ENCODE measurements around the gene DDX25. TPM values are rescaled to one million over a fixed set of nuclear protein-coding genes. Genes with fewer than 3 reads are reported as not detected.

DDX25 gene
- total and polyA plus RNA-seq, 2 donors, result 0.80 to 1.1 TPM

DNA sequence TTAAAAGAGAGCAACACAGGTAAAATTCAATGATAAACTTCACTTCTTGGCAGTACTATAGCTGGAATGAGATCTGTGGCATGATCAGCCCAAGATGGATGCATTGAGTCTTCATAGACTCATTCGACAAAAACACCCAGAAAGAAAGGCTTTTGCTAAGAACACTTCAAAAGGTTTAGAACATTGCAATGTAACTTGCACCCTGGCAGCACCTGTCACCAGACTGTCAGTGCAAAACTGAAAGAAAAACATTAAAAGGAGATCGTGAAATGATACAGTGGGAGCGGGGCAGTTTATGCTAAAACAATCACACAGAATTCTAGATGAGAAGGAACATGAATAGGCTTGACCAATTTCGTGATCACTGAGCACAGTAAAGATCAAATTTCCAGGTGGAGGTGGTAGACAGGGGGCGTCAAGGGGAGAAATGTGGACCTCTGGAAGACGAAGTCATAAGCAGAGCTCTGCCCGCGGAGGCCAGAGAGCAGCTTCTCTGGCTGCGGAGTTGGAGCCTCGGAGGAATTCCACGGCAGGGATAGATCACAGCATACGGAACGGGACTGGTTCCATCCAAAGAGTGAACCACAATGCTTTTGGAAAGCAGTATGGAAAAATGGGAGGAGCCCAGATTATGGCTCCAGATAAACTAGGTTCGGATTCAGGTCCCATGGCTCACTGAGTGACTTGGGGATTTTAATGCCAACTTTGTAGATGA is 53.5 kb downstream of the DDX25 start:
- Histone ChIP-seq H3K4me3 (ENCODE audit: low read length in 2 of 2) (peak overlapping the region; percentile 11 to 29), H3K36me3 (ENCODE audit: control insufficient read depth in 2 of 2, insufficient read depth in 2 of 2, low read length in 1 of 2) (no peaks in the 10 kb centered on the region), H3K27me3 (ENCODE audit: control insufficient read depth in 2 of 2, insufficient read depth in 1 of 2, low read length in 1 of 2) (no peaks in the 10 kb centered on the region), H3K4me1 (ENCODE audit: control insufficient read depth in 2 of 2, insufficient read depth in 2 of 2, low read length in 2 of 2) (peaks cover 0 to 25% of the 10 kb centered on the region in 2 donors), H3K27ac (ENCODE audit: low read depth in 1 of 2, low read length in 1 of 2) (peak overlapping the region; percentile 55 to 75), H3K9me3 (ENCODE audit: control insufficient read depth in 2 of 2, insufficient read depth in 1 of 2, low read length in 1 of 2) (no peaks in the 10 kb centered on the region)
- peak in 8 of 9 donors; percentile 7 to 52 (median 26) for DNase-seq (ENCODE audit: low read depth in 6 of 9, low spot score in 9 of 9)
- 77% methylated on average over 14 of the region's 14 CpGs for WGBS

DNA sequence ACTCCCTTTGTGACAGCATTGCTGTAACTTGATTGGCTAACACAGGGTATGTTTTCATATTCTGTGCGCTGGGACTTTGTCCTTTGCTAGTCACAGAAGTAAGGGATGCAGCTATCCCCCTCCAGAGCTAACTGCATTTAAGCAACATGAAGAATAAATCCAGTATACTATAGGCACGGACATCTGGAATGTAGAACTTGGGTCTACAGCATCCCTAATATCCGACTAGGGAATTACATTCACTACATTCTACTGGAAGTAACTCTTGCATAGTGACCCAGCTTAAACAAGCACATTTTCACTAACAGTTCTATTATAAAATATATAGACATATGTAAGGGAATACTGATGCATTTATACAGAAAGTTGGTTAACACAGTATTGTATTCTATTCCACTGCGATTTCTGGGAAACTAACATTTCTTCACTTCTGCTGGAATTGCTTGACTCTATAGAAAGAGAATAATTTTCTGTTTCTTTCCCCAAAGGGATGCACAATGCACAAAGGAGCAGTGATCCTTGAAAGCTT is 54.6 kb downstream of the DDX25 start:
- DNase-seq (ENCODE audit: low read depth in 6 of 9, low spot score in 9 of 9), result no peak
- Histone ChIP-seq H3K4me3 (ENCODE audit: low read length in 2 of 2) (no peak overlapping the region), H3K27ac (ENCODE audit: low read depth in 1 of 2, low read length in 1 of 2) (no peak overlapping the region), H3K9me3 (ENCODE audit: control insufficient read depth in 2 of 2, insufficient read depth in 1 of 2, low read length in 1 of 2) (no peaks in the 10 kb centered on the region), H3K36me3 (ENCODE audit: control insufficient read depth in 2 of 2, insufficient read depth in 2 of 2, low read length in 1 of 2) (no peaks in the 10 kb centered on the region), H3K27me3 (ENCODE audit: control insufficient read depth in 2 of 2, insufficient read depth in 1 of 2, low read length in 1 of 2) (no peaks in the 10 kb centered on the region), H3K4me1 (ENCODE audit: control insufficient read depth in 2 of 2, insufficient read depth in 2 of 2, low read length in 2 of 2) (peaks cover 0 to 25% of the 10 kb centered on the region in 2 donors)
- 96% methylated on average over 4 of the region's 4 CpGs for WGBS

DNA sequence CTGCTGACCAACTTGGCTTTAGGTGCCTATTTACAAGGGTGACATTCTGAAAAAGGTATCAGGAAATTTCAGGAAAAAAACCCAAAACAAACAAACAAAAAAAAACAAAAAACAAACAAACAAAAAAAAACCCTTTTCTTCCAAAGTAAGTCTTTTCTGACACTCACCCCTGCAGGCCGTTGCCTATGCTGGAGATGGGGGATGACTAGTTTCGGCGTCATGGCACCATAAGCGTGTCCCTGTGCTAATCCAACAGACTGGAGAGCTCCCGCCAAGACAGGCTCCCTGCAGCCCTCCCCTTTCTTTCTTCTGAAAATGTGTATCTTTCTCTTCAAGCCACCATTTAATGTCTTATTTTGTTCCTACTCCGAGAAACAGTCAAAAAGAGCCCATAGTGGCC is 55.2 kb downstream of the DDX25 start:
- Histone ChIP-seq H3K4me1 (ENCODE audit: control insufficient read depth in 2 of 2, insufficient read depth in 2 of 2, low read length in 2 of 2) (peaks cover 0 to 25% of the 10 kb centered on the region in 2 donors), H3K27ac (ENCODE audit: low read depth in 1 of 2, low read length in 1 of 2) (no peak overlapping the region), H3K4me3 (ENCODE audit: low read length in 2 of 2) (no peak overlapping the region), H3K36me3 (ENCODE audit: control insufficient read depth in 2 of 2, insufficient read depth in 2 of 2, low read length in 1 of 2) (no peaks in the 10 kb centered on the region), H3K27me3 (ENCODE audit: control insufficient read depth in 2 of 2, insufficient read depth in 1 of 2, low read length in 1 of 2) (no peaks in the 10 kb centered on the region), H3K9me3 (ENCODE audit: control insufficient read depth in 2 of 2, insufficient read depth in 1 of 2, low read length in 1 of 2) (no peaks in the 10 kb centered on the region)
- no peak for DNase-seq (ENCODE audit: low read depth in 6 of 9, low spot score in 9 of 9)
- WGBS, result 95% methylated on average over 6 of the region's 6 CpGs

DNA sequence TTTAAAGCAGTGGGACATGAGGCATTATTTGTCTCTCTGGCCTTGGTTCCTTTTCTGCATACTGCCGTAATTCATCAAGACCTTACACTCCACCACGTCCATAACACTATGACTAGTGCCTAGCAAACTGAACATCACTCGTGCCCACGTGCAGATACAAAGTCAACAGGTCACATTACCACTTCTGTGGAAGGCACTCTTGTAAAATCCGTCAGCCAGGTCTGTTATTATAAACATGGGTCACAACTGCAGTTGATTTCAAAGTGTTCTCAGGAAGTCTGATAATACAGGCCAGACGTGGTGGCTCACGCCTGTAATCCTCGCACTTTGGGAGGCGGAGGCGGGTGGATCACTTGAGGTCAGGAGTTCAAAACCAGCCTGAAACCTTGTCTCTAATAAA is 55.6 kb downstream of the DDX25 start:
- Histone ChIP-seq H3K27ac (ENCODE audit: low read depth in 1 of 2, low read length in 1 of 2) (no peak overlapping the region), H3K4me1 (ENCODE audit: control insufficient read depth in 2 of 2, insufficient read depth in 2 of 2, low read length in 2 of 2) (peaks cover 0 to 25% of the 10 kb centered on the region in 2 donors), H3K27me3 (ENCODE audit: control insufficient read depth in 2 of 2, insufficient read depth in 1 of 2, low read length in 1 of 2) (no peaks in the 10 kb centered on the region), H3K4me3 (ENCODE audit: low read length in 2 of 2) (no peak overlapping the region), H3K9me3 (ENCODE audit: control insufficient read depth in 2 of 2, insufficient read depth in 1 of 2, low read length in 1 of 2) (no peaks in the 10 kb centered on the region), H3K36me3 (ENCODE audit: control insufficient read depth in 2 of 2, insufficient read depth in 2 of 2, low read length in 1 of 2) (no peaks in the 10 kb centered on the region)
- 94% methylated on average over 10 of the region's 10 CpGs for WGBS
- DNase-seq (ENCODE audit: low read depth in 6 of 9, low spot score in 9 of 9), result no peak

DNA sequence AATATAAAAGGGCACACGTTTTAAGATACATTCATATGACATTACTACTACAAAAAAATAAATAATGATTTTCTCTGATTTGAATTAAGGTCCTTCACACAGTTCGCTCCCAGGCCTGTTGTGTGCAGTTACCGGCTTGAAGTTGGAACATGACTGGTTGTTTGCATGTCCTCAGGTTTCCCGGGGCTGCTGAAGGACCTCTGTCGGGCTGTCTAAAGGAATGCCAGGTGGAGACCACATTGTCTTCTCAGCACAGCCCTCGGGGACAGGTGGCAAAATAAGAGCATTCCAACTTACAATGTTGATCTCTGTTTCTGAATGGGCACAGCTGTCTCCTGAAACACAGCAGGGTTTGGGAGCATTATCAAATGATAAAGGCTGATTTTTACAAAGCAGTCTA is 56.5 kb downstream of the DDX25 start:
- no peaks in the 10 kb centered on the region for H3K9me3 ChIP-seq (ENCODE audit: control insufficient read depth in 2 of 2, insufficient read depth in 1 of 2, low read length in 1 of 2)
- peaks cover 0 to 22% of the 10 kb centered on the region in 2 donors for H3K4me1 ChIP-seq (ENCODE audit: control insufficient read depth in 2 of 2, insufficient read depth in 2 of 2, low read length in 2 of 2)
- no peaks in the 10 kb centered on the region for H3K27me3 ChIP-seq (ENCODE audit: control insufficient read depth in 2 of 2, insufficient read depth in 1 of 2, low read length in 1 of 2)
- H3K36me3 ChIP-seq (ENCODE audit: control insufficient read depth in 2 of 2, insufficient read depth in 2 of 2, low read length in 1 of 2), result no peaks in the 10 kb centered on the region
- WGBS, result 89% methylated on average over 6 of the region's 6 CpGs
- H3K4me3 ChIP-seq (ENCODE audit: low read length in 2 of 2), result no peak overlapping the region
- DNase-seq (ENCODE audit: low read depth in 6 of 9, low spot score in 9 of 9), result no peak
- no peak overlapping the region for H3K27ac ChIP-seq (ENCODE audit: low read depth in 1 of 2, low read length in 1 of 2)

DNA sequence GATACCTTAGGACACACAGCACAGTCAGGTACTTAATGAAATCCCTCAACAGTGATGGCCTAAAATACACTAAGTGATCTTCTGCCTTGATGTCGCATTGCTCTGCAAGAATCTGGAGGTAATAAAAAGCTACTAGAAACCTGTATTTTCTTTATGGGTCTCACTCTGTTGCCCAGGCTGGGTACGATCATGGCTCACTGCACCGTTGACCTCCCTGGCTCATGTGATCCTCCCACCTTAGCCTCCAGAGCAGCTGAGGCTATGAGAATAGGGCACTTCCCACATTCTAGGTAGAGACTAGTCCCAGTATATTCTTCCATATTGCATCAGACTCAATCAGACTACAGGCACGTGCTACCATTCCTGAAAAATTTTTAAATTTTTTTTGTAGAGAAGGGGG is 63.2 kb downstream of the DDX25 start:
- no peaks in the 10 kb centered on the region for H3K9me3 ChIP-seq (ENCODE audit: control insufficient read depth in 2 of 2, insufficient read depth in 1 of 2, low read length in 1 of 2)
- H3K27ac ChIP-seq (ENCODE audit: low read depth in 1 of 2, low read length in 1 of 2), result no peak overlapping the region
- 98% methylated on average over 4 of the region's 4 CpGs for WGBS
- no peaks in the 10 kb centered on the region for H3K27me3 ChIP-seq (ENCODE audit: control insufficient read depth in 2 of 2, insufficient read depth in 1 of 2, low read length in 1 of 2)
- no peak overlapping the region for H3K4me3 ChIP-seq (ENCODE audit: low read length in 2 of 2)
- no peaks in the 10 kb centered on the region for H3K4me1 ChIP-seq (ENCODE audit: control insufficient read depth in 2 of 2, insufficient read depth in 2 of 2, low read length in 2 of 2)
- DNase-seq (ENCODE audit: low read depth in 6 of 9, low spot score in 9 of 9), result no peak
- H3K36me3 ChIP-seq (ENCODE audit: control insufficient read depth in 2 of 2, insufficient read depth in 2 of 2, low read length in 1 of 2), result no peaks in the 10 kb centered on the region

DNA sequence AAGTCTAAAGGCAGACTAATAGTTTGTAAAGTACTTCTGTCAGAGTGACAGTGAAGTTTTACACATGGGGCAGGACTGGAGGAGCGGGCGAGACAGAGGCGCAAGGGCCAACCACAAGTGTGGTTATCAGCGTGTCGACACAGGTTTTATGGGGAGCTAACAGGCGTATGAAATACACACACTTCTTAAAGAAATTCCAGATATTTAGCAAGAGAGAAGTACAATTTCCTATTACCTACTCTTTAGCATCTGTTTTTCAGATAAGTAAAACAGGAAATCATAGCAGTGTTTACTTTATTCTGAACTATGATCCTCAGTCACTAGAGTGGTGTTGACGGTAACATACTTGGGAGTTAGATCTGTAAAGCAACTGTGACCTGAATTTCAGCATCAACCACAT is 64.0 kb downstream of the DDX25 start:
- no peak for DNase-seq (ENCODE audit: low read depth in 6 of 9, low spot score in 9 of 9)
- Histone ChIP-seq H3K27ac (ENCODE audit: low read depth in 1 of 2, low read length in 1 of 2) (no peak overlapping the region), H3K36me3 (ENCODE audit: control insufficient read depth in 2 of 2, insufficient read depth in 2 of 2, low read length in 1 of 2) (no peaks in the 10 kb centered on the region), H3K4me3 (ENCODE audit: low read length in 2 of 2) (no peak overlapping the region), H3K27me3 (ENCODE audit: control insufficient read depth in 2 of 2, insufficient read depth in 1 of 2, low read length in 1 of 2) (no peaks in the 10 kb centered on the region), H3K9me3 (ENCODE audit: control insufficient read depth in 2 of 2, insufficient read depth in 1 of 2, low read length in 1 of 2) (no peaks in the 10 kb centered on the region), H3K4me1 (ENCODE audit: control insufficient read depth in 2 of 2, insufficient read depth in 2 of 2, low read length in 2 of 2) (no peaks in the 10 kb centered on the region)
- 24% methylated on average over 7 of the region's 7 CpGs for WGBS

DNA sequence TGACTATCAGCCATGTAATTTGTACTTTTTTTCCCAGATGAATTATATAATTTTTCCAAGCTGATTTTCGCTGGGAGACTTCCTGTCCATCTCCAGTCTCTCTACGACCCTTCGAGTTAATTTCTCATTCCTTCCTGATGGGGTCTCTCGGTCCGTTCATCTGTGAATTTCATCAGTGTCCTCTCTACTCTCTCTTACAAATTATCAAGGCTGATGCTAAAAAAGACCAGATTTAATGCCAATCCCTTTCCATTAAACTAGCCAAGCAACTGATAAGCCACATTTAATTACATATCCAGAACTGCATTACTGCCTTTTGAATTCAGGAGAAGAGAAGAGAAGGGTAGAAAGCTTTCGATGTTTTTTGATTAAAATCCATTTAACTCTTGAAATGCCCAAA is 67.3 kb downstream of the DDX25 start:
- Histone ChIP-seq H3K4me1 (ENCODE audit: control insufficient read depth in 2 of 2, insufficient read depth in 2 of 2, low read length in 2 of 2) (no peaks in the 10 kb centered on the region), H3K4me3 (ENCODE audit: low read length in 2 of 2) (no peak overlapping the region), H3K27me3 (ENCODE audit: control insufficient read depth in 2 of 2, insufficient read depth in 1 of 2, low read length in 1 of 2) (no peaks in the 10 kb centered on the region), H3K9me3 (ENCODE audit: control insufficient read depth in 2 of 2, insufficient read depth in 1 of 2, low read length in 1 of 2) (no peaks in the 10 kb centered on the region), H3K27ac (ENCODE audit: low read depth in 1 of 2, low read length in 1 of 2) (no peak overlapping the region), H3K36me3 (ENCODE audit: control insufficient read depth in 2 of 2, insufficient read depth in 2 of 2, low read length in 1 of 2) (no peaks in the 10 kb centered on the region)
- WGBS, result 93% methylated on average over 6 of the region's 6 CpGs
- no peak for DNase-seq (ENCODE audit: low read depth in 6 of 9, low spot score in 9 of 9)

DNA sequence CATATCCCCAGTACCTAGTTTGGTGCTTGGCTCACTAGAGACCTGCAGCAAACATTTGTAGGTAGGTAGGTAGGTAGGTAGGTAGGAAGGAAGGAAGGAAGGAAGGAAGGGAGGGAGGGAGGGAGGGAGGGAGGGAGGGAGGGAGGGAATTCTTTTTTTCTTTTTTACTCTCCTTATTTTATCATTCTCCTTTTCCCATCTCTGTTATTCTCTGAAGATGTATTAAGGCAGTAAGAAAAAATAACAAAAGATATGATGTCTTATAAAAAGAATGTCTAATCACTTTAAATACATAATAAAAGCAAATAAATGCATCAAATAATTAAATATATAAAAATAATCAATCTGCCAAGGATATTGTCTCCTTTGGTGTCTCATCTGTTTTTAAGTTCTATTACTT is 70.0 kb downstream of the DDX25 start:
- no peaks in the 10 kb centered on the region for H3K36me3 ChIP-seq (ENCODE audit: control insufficient read depth in 2 of 2, insufficient read depth in 2 of 2, low read length in 1 of 2)
- no peak for DNase-seq (ENCODE audit: low read depth in 6 of 9, low spot score in 9 of 9)
- no peaks in the 10 kb centered on the region for H3K27me3 ChIP-seq (ENCODE audit: control insufficient read depth in 2 of 2, insufficient read depth in 1 of 2, low read length in 1 of 2)
- no peak overlapping the region for H3K27ac ChIP-seq (ENCODE audit: low read depth in 1 of 2, low read length in 1 of 2)
- no peak overlapping the region for H3K4me3 ChIP-seq (ENCODE audit: low read length in 2 of 2)
- no peaks in the 10 kb centered on the region for H3K4me1 ChIP-seq (ENCODE audit: control insufficient read depth in 2 of 2, insufficient read depth in 2 of 2, low read length in 2 of 2)
- H3K9me3 ChIP-seq (ENCODE audit: control insufficient read depth in 2 of 2, insufficient read depth in 1 of 2, low read length in 1 of 2), result no peaks in the 10 kb centered on the region

Data from thymus (tissue), 11 donors.